Neuron (in vitro differentiated cells): ENCODE results near the gene ARL10.

Source experiments
- H2AFZ ChIP-seq: one replicate; pipeline ENCODE4 v1.6.1; 2013; ENCODE audit warnings: low read depth, mild to moderate bottlenecking, inconsistent platforms, low read length, moderate library complexity
- H3K27me3 ChIP-seq: one replicate; pipeline ENCODE4 v1.6.1; 2013; ENCODE audit warnings: low read length; ENCODE audit not compliant: insufficient read depth
- H3K36me3 ChIP-seq: one replicate; pipeline ENCODE4 v1.6.1; 2013; ENCODE audit warnings: low read length; ENCODE audit not compliant: insufficient read depth
- H3K4me1 ChIP-seq: one replicate; pipeline ENCODE4 v1.6.1; 2013; ENCODE audit warnings: low read length; ENCODE audit not compliant: insufficient read depth
- H3K4me3 ChIP-seq: 2 replicates; pipeline ENCODE4 v1.5.1; 2013; ENCODE audit warnings: mild to moderate bottlenecking, low read length, moderate library complexity
- H3K9me3 ChIP-seq: one replicate; pipeline ENCODE4 v1.6.1; 2013; ENCODE audit warnings: low read length

The ARL10 gene

GRCh38 chr5:176369934-176370711 lies 4.8 kb downstream of the ARL10 start:
- no peaks in the 10 kb centered on the region for H3K9me3 ChIP-seq
- no peaks in the 10 kb centered on the region for H3K27me3 ChIP-seq
- H3K4me1 ChIP-seq: no peaks in the 10 kb centered on the region
- H2AFZ ChIP-seq: no peak overlapping the region
- H3K4me3 ChIP-seq: no peak overlapping the region
- H3K36me3 ChIP-seq: peaks cover 32% of the 10 kb centered on the region

- Histone ChIP-seq H3K36me3 (peaks cover 29% of the 10 kb centered on the region), H3K4me1 (no peaks in the 10 kb centered on the region), H3K9me3 (no peaks in the 10 kb centered on the region), H3K4me3 (no peak overlapping the region), H2AFZ (no peak overlapping the region), H3K27me3 (no peaks in the 10 kb centered on the region)
These were observed 6.6 kb downstream of the ARL10 start for GRCh38 chr5:176371621-176372539.

- Histone ChIP-seq H2AFZ (no peak overlapping the region), H3K27me3 (no peaks in the 10 kb centered on the region), H3K4me1 (no peaks in the 10 kb centered on the region), H3K9me3 (no peaks in the 10 kb centered on the region), H3K4me3 (no peak overlapping the region), H3K36me3 (peaks cover 22% of the 10 kb centered on the region)
These were observed 8.0 kb downstream of the ARL10 start for GRCh38 chr5:176373100-176373818.

DNA sequence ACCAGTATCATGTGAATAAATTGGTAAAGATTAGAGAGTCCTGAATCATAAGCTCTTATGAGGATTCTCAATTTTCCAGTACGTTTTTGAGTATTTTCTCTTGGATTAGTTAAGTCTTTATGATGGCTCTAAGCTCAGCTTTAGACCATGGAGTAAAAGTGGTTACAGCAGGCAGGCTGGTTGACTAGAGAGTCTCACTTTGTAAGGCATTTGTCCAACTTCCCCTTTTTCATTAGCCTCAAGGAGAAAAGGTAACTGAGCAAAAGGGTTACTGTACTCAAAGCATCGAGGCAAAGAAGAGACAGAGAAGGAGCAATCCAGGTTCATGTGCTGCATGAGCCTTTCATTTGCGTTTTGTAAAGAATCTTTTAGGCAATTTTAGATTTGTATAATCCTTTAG lies 14.6 kb downstream of the ARL10 start:
- H3K36me3 ChIP-seq: peaks cover 31% of the 10 kb centered on the region
- no peak overlapping the region for H2AFZ ChIP-seq
- no peak overlapping the region for H3K4me3 ChIP-seq
- H3K4me1 ChIP-seq: no peaks in the 10 kb centered on the region
- H3K27me3 ChIP-seq: no peaks in the 10 kb centered on the region
- H3K9me3 ChIP-seq: no peaks in the 10 kb centered on the region

DNA sequence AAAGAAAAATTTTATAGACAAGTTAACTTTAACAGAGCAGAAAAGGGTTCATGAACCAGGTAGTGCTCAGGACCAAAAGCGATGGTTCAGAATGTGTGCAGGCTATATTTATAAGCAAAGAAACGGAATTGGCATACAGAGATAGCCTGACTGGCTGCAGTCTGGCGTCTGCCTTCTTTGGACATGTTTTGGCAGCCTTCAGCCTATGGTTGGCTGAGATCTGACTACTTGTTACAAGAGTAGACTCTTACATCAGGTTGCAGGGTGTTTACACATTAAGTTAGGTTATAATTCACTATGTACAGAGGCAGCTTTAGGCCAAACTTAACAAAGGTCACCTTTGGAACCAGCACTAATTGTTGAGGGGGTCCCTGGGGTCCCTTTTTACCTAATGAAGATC lies 16.1 kb downstream of the ARL10 start:
- Histone ChIP-seq H3K9me3 (no peaks in the 10 kb centered on the region), H3K36me3 (peaks cover 38% of the 10 kb centered on the region), H3K27me3 (no peaks in the 10 kb centered on the region)

GRCh38 chr5:176381979-176382378 lies 16.7 kb downstream of the ARL10 start:
- Histone ChIP-seq H3K36me3 (peaks cover 38% of the 10 kb centered on the region), H3K27me3 (no peaks in the 10 kb centered on the region), H3K9me3 (no peaks in the 10 kb centered on the region), H3K4me3 (no peak overlapping the region), H3K4me1 (peaks cover 3% of the 10 kb centered on the region), H2AFZ (no peak overlapping the region)

More for the DNA sequence above, 16.1 kb downstream of the ARL10 start:
- Histone ChIP-seq H2AFZ (no peak overlapping the region), H3K4me3 (no peak overlapping the region), H3K4me1 (no peaks in the 10 kb centered on the region)

- Histone ChIP-seq H3K27me3 (no peaks in the 10 kb centered on the region), H2AFZ (no peak overlapping the region), H3K36me3 (peaks cover 38% of the 10 kb centered on the region), H3K4me3 (no peak overlapping the region), H3K9me3 (no peaks in the 10 kb centered on the region), H3K4me1 (peaks cover 11% of the 10 kb centered on the region)
These were observed 17.4 kb downstream of the ARL10 start for GRCh38 chr5:176382721-176383120.

- Histone ChIP-seq H3K27me3 (no peaks in the 10 kb centered on the region), H3K36me3 (peaks cover 38% of the 10 kb centered on the region), H3K9me3 (no peaks in the 10 kb centered on the region), H3K4me1 (peaks cover 15% of the 10 kb centered on the region), H2AFZ (no peak overlapping the region), H3K4me3 (no peak overlapping the region)
These were observed 18.1 kb downstream of the ARL10 start for GRCh38 chr5:176383248-176383905.

DNA sequence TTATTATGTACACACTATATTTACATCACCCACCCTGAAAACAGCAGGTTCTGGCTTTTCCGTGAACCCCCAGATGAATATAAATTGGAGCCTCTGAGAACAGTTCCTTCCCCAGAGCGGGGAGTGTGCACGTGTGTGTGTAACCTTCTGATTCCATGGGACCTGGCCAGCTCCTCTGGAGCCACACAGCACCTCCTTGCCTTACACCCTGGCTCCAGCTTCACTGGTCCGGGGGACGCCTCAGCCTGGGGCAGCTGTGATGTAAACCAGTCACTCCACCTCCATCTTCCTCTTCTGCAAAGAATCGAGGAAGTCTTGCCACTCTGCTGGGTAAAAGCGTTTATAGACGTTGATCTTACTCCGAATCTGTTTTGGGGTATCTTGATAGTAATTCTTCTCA lies 18.7 kb downstream of the ARL10 start:
- Histone ChIP-seq H3K27me3 (no peaks in the 10 kb centered on the region), H3K4me3 (no peak overlapping the region), H3K9me3 (no peaks in the 10 kb centered on the region), H2AFZ (no peak overlapping the region), H3K4me1 (peaks cover 15% of the 10 kb centered on the region), H3K36me3 (peaks cover 38% of the 10 kb centered on the region)

DNA sequence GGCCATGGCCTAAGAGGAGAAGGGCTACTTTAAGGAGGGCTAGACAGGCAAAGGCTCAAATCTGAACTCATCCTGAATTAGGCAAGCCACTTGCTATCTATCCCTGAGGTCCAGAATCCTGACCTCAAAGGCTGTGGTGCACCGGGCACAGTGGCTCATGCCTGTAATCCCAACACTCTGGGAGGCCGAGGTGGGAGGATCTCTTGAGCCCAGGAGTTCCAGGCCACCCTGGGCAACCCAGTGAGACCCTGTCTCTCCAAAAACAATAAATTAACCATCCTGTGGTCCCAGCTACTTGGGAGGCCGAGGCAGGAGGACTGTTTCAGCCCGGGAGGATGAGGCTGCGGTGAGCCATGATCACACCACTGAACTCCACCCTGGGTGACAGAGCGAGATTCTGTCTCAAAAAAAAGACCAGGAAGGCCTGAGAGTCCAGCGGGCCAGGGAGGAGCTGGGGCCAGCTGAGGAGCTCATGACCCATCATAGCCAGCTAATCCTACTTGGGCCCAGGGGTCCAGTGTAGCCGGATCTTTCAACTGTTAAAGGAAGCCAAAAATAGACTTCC lies 19.2 kb downstream of the ARL10 start:
- no peak overlapping the region for H3K4me3 ChIP-seq
- H3K9me3 ChIP-seq: no peaks in the 10 kb centered on the region
- H3K4me1 ChIP-seq: peaks cover 16% of the 10 kb centered on the region
- H3K27me3 ChIP-seq: no peaks in the 10 kb centered on the region
- H2AFZ ChIP-seq: no peak overlapping the region
- H3K36me3 ChIP-seq: peaks cover 38% of the 10 kb centered on the region

DNA sequence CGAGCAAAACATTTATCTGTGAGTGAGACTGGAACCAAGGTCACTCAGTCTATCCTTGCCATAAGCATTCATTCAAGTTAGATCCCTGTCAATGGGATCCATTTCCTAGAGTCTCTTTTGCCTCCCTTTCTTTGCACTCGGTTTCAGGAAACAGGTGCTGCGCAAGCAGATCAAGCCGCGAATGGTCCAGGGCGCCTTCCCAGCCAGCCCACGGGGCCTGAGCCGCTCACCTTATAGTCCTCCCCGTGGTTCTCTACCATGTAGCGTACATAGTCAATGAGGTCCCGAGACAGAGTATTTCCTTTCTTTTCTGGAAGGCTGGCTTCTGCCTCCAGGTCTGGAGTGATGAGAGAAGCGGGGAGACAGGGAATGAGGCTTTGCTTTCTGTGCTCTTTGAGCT lies 19.7 kb downstream of the ARL10 start:
- Histone ChIP-seq H3K9me3 (no peaks in the 10 kb centered on the region), H3K4me1 (peaks cover 19% of the 10 kb centered on the region), H2AFZ (no peak overlapping the region), H3K4me3 (no peak overlapping the region), H3K36me3 (peaks cover 38% of the 10 kb centered on the region), H3K27me3 (no peaks in the 10 kb centered on the region)

GRCh38 chr5:176386491-176386890 lies 21.2 kb downstream of the ARL10 start:
- no peak overlapping the region for H2AFZ ChIP-seq
- peaks cover 19% of the 10 kb centered on the region for H3K4me1 ChIP-seq
- peaks cover 47% of the 10 kb centered on the region for H3K36me3 ChIP-seq
- no peaks in the 10 kb centered on the region for H3K27me3 ChIP-seq
- no peaks in the 10 kb centered on the region for H3K9me3 ChIP-seq
- H3K4me3 ChIP-seq: no peak overlapping the region
